ENCODE measurements around the gene NPPB. TPM values are rescaled to one million over a fixed set of nuclear protein-coding genes. Genes with fewer than 3 reads are reported as not detected.
A peak's percentile ranks its signal among the peaks of the same experiment; 100 is the strongest.

NPPB gene
- total and polyA plus RNA-seq, 2 experiments from 2014 or later: 0.95 TPM; not detected in 1

DNA sequence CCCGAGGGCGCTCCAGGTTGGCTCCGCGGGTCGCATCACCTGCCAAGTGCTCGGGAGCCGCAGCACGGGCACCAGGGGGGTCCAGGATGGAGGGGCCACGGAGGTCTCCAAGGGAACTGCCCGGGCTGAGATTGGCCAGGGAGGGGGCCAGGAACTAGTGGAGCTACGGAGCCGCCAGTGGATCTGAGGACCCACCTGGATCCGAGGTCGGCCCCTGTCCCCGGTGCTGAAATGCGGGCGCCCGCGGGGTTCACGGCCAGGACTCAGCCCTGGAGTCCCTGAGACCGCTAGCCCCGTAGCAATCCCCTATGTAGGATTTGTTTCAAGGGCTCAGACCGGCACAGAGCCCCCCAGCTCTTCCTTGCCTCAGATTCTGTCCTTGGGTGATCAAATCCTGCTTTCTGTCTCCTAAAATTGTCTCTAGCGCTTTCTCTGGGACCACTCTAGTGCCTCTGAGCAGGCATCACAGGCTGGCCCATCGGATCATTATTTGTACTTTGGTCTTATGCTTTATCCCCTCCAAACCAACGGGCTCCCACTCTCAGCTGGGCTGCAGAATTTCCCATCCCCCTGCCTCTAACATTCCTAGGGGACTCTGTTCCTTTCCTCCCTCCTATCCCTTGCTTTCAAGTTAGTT is 40.2 kb upstream of the NPPB start:
- H3K4me3 Mint-ChIP-seq: no peak overlapping the region
- Histone ChIP-seq H2AFZ (peak overlapping the region; percentile 52; the same call in 1 of the 2 replicates), H3K27me3 (ENCODE audit: insufficient read depth) (0 out of 2 replicates have a peak, but pooled peaks cover 3% of the 10 kb centered on the region), H3K27ac (ENCODE audit: low read depth) (no peak overlapping the region), H3K9me2 (ENCODE audit: insufficient read depth) (no peaks in the 10 kb centered on the region), H3K36me3 (ENCODE audit: insufficient read depth) (no peaks in the 10 kb centered on the region), H3K4me1 (ENCODE audit: insufficient read depth) (peaks cover 9% of the 10 kb centered on the region; the same call in 1 of the 2 replicates), H3K79me2 (replicated peaks; ENCODE audit: insufficient read depth) (no peaks in the 10 kb centered on the region), H4K20me1 (replicated peaks; ENCODE audit: insufficient read depth) (no peaks in the 10 kb centered on the region), H3K4me2 (peak overlapping the region; percentile 85), H3F3A (replicated peaks; ENCODE audit: low read depth) (peaks cover 5% of the 10 kb centered on the region; the same call in 1 of the 2 replicates), H3K4me3 (peak overlapping the region; percentile 52)
- H3K27me3 Mint-ChIP-seq (ENCODE audit: insufficient read depth, low read depth, poor library complexity): peaks cover 4% of the 10 kb centered on the region
- no peaks in the 10 kb centered on the region for H3K36me3 Mint-ChIP-seq (ENCODE audit: low read depth)
- TF ChIP-seq, protein P1, sequence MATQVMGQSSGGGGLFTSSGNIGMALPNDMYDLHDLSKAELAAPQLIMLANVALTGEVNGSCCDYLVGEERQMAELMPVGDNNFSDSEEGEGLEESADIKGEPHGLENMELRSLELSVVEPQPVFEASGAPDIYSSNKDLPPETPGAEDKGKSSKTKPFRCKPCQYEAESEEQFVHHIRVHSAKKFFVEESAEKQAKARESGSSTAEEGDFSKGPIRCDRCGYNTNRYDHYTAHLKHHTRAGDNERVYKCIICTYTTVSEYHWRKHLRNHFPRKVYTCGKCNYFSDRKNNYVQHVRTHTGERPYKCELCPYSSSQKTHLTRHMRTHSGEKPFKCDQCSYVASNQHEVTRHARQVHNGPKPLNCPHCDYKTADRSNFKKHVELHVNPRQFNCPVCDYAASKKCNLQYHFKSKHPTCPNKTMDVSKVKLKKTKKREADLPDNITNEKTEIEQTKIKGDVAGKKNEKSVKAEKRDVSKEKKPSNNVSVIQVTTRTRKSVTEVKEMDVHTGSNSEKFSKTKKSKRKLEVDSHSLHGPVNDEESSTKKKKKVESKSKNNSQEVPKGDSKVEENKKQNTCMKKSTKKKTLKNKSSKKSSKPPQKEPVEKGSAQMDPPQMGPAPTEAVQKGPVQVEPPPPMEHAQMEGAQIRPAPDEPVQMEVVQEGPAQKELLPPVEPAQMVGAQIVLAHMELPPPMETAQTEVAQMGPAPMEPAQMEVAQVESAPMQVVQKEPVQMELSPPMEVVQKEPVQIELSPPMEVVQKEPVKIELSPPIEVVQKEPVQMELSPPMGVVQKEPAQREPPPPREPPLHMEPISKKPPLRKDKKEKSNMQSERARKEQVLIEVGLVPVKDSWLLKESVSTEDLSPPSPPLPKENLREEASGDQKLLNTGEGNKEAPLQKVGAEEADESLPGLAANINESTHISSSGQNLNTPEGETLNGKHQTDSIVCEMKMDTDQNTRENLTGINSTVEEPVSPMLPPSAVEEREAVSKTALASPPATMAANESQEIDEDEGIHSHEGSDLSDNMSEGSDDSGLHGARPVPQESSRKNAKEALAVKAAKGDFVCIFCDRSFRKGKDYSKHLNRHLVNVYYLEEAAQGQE (IDR thresholded peaks at IDR 0.05; ENCODE audit: unreplicated experiment): peak; percentile 85
- TF ChIP-seq, protein P2, sequence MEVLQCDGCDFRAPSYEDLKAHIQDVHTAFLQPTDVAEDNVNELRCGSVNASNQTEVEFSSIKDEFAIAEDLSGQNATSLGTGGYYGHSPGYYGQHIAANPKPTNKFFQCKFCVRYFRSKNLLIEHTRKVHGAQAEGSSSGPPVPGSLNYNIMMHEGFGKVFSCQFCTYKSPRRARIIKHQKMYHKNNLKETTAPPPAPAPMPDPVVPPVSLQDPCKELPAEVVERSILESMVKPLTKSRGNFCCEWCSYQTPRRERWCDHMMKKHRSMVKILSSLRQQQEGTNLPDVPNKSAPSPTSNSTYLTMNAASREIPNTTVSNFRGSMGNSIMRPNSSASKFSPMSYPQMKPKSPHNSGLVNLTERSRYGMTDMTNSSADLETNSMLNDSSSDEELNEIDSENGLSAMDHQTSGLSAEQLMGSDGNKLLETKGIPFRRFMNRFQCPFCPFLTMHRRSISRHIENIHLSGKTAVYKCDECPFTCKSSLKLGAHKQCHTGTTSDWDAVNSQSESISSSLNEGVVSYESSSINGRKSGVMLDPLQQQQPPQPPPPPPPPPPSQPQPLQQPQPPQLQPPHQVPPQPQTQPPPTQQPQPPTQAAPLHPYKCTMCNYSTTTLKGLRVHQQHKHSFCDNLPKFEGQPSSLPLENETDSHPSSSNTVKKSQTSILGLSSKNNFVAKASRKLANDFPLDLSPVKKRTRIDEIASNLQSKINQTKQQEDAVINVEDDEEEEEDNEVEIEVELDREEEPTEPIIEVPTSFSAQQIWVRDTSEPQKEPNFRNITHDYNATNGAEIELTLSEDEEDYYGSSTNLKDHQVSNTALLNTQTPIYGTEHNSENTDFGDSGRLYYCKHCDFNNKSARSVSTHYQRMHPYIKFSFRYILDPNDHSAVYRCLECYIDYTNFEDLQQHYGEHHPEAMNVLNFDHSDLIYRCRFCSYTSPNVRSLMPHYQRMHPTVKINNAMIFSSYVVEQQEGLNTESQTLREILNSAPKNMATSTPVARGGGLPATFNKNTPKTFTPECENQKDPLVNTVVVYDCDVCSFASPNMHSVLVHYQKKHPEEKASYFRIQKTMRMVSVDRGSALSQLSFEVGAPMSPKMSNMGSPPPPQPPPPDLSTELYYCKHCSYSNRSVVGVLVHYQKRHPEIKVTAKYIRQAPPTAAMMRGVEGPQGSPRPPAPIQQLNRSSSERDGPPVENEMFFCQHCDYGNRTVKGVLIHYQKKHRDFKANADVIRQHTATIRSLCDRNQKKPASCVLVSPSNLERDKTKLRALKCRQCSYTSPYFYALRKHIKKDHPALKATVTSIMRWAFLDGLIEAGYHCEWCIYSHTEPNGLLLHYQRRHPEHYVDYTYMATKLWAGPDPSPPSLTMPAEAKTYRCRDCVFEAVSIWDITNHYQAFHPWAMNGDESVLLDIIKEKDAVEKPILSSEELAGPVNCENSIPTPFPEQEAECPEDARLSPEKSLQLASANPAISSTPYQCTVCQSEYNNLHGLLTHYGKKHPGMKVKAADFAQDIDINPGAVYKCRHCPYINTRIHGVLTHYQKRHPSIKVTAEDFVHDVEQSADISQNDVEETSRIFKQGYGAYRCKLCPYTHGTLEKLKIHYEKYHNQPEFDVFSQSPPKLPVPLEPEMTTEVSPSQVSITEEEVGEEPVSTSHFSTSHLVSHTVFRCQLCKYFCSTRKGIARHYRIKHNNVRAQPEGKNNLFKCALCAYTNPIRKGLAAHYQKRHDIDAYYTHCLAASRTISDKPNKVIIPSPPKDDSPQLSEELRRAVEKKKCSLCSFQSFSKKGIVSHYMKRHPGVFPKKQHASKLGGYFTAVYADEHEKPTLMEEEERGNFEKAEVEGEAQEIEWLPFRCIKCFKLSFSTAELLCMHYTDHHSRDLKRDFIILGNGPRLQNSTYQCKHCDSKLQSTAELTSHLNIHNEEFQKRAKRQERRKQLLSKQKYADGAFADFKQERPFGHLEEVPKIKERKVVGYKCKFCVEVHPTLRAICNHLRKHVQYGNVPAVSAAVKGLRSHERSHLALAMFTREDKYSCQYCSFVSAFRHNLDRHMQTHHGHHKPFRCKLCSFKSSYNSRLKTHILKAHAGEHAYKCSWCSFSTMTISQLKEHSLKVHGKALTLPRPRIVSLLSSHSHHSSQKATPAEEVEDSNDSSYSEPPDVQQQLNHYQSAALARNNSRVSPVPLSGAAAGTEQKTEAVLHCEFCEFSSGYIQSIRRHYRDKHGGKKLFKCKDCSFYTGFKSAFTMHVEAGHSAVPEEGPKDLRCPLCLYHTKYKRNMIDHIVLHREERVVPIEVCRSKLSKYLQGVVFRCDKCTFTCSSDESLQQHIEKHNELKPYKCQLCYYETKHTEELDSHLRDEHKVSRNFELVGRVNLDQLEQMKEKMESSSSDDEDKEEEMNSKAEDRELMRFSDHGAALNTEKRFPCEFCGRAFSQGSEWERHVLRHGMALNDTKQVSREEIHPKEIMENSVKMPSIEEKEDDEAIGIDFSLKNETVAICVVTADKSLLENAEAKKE (CRISPR knock-in tag; IDR thresholded peaks at IDR 0.05): no peak
- TF ChIP-seq EZH2 (IDR thresholded peaks at IDR 0.05; ENCODE audit: low read depth, unreplicated experiment) (no peak), ZNF114 (CRISPR knock-in tag; IDR thresholded peaks at IDR 0.05) (no peak), POLR2AphosphoS5 (IDR thresholded peaks at IDR 0.05; ENCODE audit: low read depth) (no peak)
- H3K9me3 Mint-ChIP-seq: no peaks in the 10 kb centered on the region
- no peak overlapping the region for H3K27ac Mint-ChIP-seq
- DNase-seq (ENCODE audit: low spot score) (peak; percentile 83), ATAC-seq (peak; percentile 93)
- peaks cover 7% of the 10 kb centered on the region for H3K4me1 Mint-ChIP-seq

Measured in GM23338 (cell line).